ENCODE measurements around the gene ACTR3.
A peak's percentile ranks its signal among the peaks of the same experiment; 100 is the strongest.

The ACTR3 gene

GRCh38 chr2:113890253-113891235 is 655 bp downstream of the ACTR3 start:
- Histone ChIP-seq H3K27me3 (ENCODE audit: insufficient read depth, low read depth) (no peaks in the 10 kb centered on the region), H3K4me2 (peak overlapping the region; percentile 82), H2AFZ (ENCODE audit: low read depth) (peak overlapping the region; percentile 6; the same call in 1 of the 2 replicates), H3K4me3 (IDR thresholded peaks at IDR 0.05; ENCODE audit: insufficient read depth, low read depth, low read length) (peak overlapping the region; percentile 47), H3K27ac (peak overlapping the region; percentile 87), H3K4me1 (ENCODE audit: low read depth, poor library complexity, severe bottlenecking) (peaks cover 60% of the 10 kb centered on the region), H3K36me3 (ENCODE audit: insufficient read depth) (no peaks in the 10 kb centered on the region), H4K20me1 (ENCODE audit: insufficient read depth) (0 out of 2 replicates have a peak, but pooled peaks cover under 1% of the 10 kb centered on the region), H3K79me2 (ENCODE audit: insufficient read depth, low read depth) (peaks cover 67% of the 10 kb centered on the region), H3K9ac (peak overlapping the region; percentile 76)
- TF ChIP-seq CTCF (conservative IDR thresholded peaks at IDR 0.05; ENCODE audit: low read depth, low read length), result no peak

DNA sequence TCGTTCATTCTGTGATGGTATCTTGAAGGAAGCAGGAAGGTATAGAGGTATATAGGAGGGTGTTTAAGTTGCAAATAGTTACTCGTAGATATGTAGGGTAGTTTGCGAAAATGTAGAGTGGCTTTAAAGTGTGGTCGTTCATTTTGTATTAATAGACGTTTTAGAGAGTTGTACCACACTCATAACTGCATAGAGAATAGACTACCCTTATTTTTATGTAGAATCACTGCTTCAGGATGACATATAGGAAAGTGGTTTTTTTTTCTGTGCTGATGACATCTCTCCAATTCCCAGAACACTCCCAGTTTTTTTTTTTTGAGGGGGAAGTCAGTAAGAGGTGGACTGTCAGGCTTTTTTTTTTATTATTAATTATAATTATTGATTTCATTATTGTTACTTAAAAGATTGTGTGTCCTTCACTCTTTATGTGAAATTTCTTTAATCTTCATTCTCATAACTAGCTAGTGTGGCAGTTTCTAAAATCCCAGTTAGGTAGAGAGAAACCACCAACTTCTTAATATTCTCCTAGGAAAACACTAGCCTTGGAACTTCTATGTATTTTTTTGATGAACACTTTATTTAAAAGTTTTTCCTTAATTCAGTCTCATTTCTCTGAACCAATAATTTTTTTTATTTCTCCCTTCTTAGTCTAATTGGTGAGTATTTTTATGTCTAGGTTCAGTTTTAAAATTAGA is 1.5 kb downstream of the ACTR3 start:
- Histone ChIP-seq H3K36me3 (ENCODE audit: insufficient read depth) (no peaks in the 10 kb centered on the region), H2AFZ (ENCODE audit: low read depth) (no peak overlapping the region), H3K4me3 (IDR thresholded peaks at IDR 0.05; ENCODE audit: insufficient read depth, low read depth, low read length) (no peak overlapping the region), H3K79me2 (ENCODE audit: insufficient read depth, low read depth) (peaks cover 75% of the 10 kb centered on the region), H3K27ac (peak overlapping the region; percentile 87; the same call in 1 of the 2 replicates), H3K4me2 (peak overlapping the region; percentile 82), H3K27me3 (ENCODE audit: insufficient read depth, low read depth) (no peaks in the 10 kb centered on the region), H3K9ac (peak overlapping the region; percentile 76; the same call in 1 of the 2 replicates), H4K20me1 (ENCODE audit: insufficient read depth) (0 out of 2 replicates have a peak, but pooled peaks cover 6% of the 10 kb centered on the region), H3K4me1 (ENCODE audit: low read depth, poor library complexity, severe bottlenecking) (peaks cover 61% of the 10 kb centered on the region)
- no peak for TF ChIP-seq CTCF (conservative IDR thresholded peaks at IDR 0.05; ENCODE audit: low read depth, low read length)

DNA sequence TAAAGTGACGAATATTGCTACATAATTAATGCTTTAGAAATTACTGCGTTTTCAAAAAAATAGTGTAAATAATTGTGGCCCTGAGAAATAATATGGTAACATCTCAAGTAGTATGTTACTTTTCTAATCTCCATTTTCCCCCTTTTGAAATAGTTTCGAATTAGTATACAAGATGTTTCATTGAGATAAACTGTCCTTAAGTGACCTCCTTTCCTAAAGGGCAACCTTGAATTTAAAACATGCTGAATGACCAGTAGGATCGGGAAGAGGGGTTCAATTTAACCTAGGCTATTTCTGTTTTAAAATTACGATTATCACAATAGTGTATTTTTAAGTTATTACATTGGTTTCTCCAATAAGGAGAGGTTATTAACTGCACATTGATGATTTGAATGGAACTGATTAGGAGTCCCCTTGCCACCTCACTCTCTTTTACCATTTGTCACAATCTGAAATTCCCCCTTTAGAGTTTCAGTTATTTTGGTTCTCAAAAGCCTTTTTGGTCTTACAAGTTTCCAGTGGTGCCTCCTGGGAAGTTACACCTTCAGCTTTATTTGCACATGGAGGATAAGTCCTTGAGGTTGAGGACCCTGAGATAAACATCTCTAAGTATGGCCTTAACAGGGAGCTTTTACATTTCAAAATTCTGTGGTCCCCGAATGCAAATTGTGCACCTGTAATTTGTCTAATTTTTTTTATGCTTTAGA is 2.3 kb downstream of the ACTR3 start:
- no peak overlapping the region for H2AFZ ChIP-seq (ENCODE audit: low read depth)
- H3K4me3 ChIP-seq (IDR thresholded peaks at IDR 0.05; ENCODE audit: insufficient read depth, low read depth, low read length), result no peak overlapping the region
- H3K79me2 ChIP-seq (ENCODE audit: insufficient read depth, low read depth), result peaks cover 82% of the 10 kb centered on the region
- no peaks in the 10 kb centered on the region for H3K27me3 ChIP-seq (ENCODE audit: insufficient read depth, low read depth)
- H3K4me1 ChIP-seq (ENCODE audit: low read depth, poor library complexity, severe bottlenecking), result peaks cover 54% of the 10 kb centered on the region
- H4K20me1 ChIP-seq (ENCODE audit: insufficient read depth), result peaks cover 12% of the 10 kb centered on the region; the same call in 1 of the 2 replicates
- H3K36me3 ChIP-seq (ENCODE audit: insufficient read depth), result no peaks in the 10 kb centered on the region
- peak overlapping the region; percentile 82 for H3K4me2 ChIP-seq
- no peak overlapping the region for H3K9ac ChIP-seq
- no peak overlapping the region for H3K27ac ChIP-seq
- no peak for TF ChIP-seq CTCF (conservative IDR thresholded peaks at IDR 0.05; ENCODE audit: low read depth, low read length)

DNA sequence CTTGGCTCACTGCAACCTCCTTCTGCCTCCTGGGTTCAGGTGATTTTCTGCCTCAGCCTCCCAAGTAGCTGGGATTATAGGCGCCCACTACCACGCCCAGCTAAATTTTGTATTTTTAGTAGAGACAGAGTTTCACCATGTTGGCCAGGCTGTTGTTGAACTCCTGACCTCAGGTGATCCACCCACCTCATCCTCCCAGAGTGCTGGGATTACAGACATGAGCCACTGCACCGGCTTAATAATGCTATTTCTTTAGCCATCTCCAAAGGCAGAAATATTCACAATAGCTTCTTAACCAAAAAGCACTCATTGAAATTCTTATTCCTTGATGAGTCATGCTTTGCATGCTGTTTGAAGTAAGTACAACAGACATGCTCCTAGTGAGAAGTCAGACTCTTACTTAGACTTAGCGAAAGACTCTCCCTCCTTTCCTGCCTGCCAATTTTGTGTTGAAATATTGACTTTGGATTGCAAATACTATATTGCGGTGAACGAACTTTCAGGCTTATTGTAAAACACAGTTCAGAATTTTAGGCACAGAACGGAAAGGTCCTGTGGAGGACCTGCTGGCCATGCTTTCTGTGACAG is 4.4 kb downstream of the ACTR3 start:
- H3K79me2 ChIP-seq (ENCODE audit: insufficient read depth, low read depth), result peaks cover 86% of the 10 kb centered on the region
- no peak for TF ChIP-seq CTCF (conservative IDR thresholded peaks at IDR 0.05; ENCODE audit: low read depth, low read length)
- H3K4me2 ChIP-seq, result no peak overlapping the region
- no peak overlapping the region for H3K9ac ChIP-seq
- peaks cover 12% of the 10 kb centered on the region; the same call in 1 of the 2 replicates for H4K20me1 ChIP-seq (ENCODE audit: insufficient read depth)
- H3K36me3 ChIP-seq (ENCODE audit: insufficient read depth), result no peaks in the 10 kb centered on the region
- H2AFZ ChIP-seq (ENCODE audit: low read depth), result no peak overlapping the region
- H3K27ac ChIP-seq, result no peak overlapping the region
- H3K4me1 ChIP-seq (ENCODE audit: low read depth, poor library complexity, severe bottlenecking), result peaks cover 38% of the 10 kb centered on the region
- no peak overlapping the region for H3K4me3 ChIP-seq (IDR thresholded peaks at IDR 0.05; ENCODE audit: insufficient read depth, low read depth, low read length)
- no peaks in the 10 kb centered on the region for H3K27me3 ChIP-seq (ENCODE audit: insufficient read depth, low read depth)

Data from KMS-11 (cell line).